ENCODE results near the gene GLP1R. TPM values are rescaled to one million over a fixed set of nuclear protein-coding genes. Genes with fewer than 3 reads are reported as not detected.

GLP1R gene
- total and polyA plus RNA-seq, 3 experiments from 2014 or later = not detected

DNA sequence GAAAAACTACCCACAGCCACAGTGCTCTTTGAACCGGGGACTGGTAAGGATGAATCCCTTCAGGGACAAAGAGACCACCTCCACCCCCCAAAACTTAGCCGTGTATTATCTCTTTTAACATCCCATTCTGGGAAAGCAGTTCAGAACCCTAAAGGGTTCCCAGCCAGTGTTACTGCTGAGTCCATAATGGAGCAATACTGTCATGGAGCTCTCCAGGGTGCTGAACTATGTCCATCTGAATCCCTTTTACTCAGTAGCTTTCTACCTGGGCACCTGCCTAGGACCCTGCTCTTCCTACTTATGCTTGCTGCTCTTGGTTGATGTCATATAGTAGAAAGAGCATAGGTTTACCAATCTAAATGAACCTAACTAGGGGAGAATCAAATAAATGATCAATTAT is 88.7 kb downstream of the GLP1R start:
- ChIA-PET CTCF (no interaction called here), POLR2A (no interaction called here)
- Histone ChIP-seq H3K27me3 (ENCODE audit: insufficient read depth, low read length, poor library complexity, severe bottlenecking) (no peaks in the 10 kb centered on the region), H3K4me3 (ENCODE audit: low read length) (no peak overlapping the region), H3K9me3 (ENCODE audit: low read length) (no peaks in the 10 kb centered on the region), H3K36me3 (ENCODE audit: insufficient read depth, low read length) (no peaks in the 10 kb centered on the region), H3K4me1 (ENCODE audit: insufficient read depth, low read length) (no peaks in the 10 kb centered on the region), H3K27ac (ENCODE audit: low read depth, low read length) (no peak overlapping the region)
- Mint-ChIP-seq H3K36me3 (peaks cover 0 to 5% (median 2%) of the 10 kb centered on the region in 3 donors), H3K27me3 (peaks cover 8 to 37% of the 10 kb centered on the region in 2 donors), H3K27ac (no peak overlapping the region), H3K4me1 (no peaks in the 10 kb centered on the region), H3K4me3 (no peak overlapping the region), H3K9me3 (peaks cover 15 to 24% (median 18%) of the 10 kb centered on the region in 5 donors)
- peak in 2 of 5 donors; percentile 9 to 12 for DNase-seq

Other genes with a start within 250 kb of the GLP1R start
- gene SAYSD1, start 66.4 kb downstream of the GLP1R start, total RNA-seq = 10 to 100 TPM; 10.3 to 11.6 TPM
- gene SAYSD1, start 66.4 kb downstream of the GLP1R start, polyA plus RNA-seq = 15.6 TPM
- 10 to 100 TPM; 27.6 to 28.4 TPM for gene KCNK5, start 180.7 kb downstream of the GLP1R start, total RNA-seq
- 0.97 TPM for gene KCNK5, start 180.7 kb downstream of the GLP1R start, polyA plus RNA-seq

All from CD8-positive, alpha-beta memory T cell (primary cell).